Central memory CD8-positive, alpha-beta T cell (primary cell): ENCODE results near the gene EN2.

Source experiments
- ATAC-seq: fragments of 150-1000 bp; cut with Tn5 transposase; replicated peaks from 2 replicates; pipeline ENCODE4 v1.10.0; 2022; ENCODE audit warnings: mild to moderate bottlenecking, moderate FRiP score, moderate number of reproducible peaks; ENCODE audit not compliant: poor library complexity, severe bottlenecking; ENCODE audit errors: extremely low read depth
- DNase-seq, 2 donors: peaks; one replicate each; pipeline ENCODE4 v3.0.0; 2021; ENCODE audit warnings: low spot score in 2 of 2
- H3K27ac Mint-ChIP-seq: one replicate; pipeline ENCODE4 v1.8.0; 2022; ENCODE audit warnings: low read depth, mild to moderate bottlenecking, moderate library complexity, mixed read lengths
- H3K27me3 Mint-ChIP-seq: one replicate; pipeline ENCODE4 v1.8.0; 2022; ENCODE audit warnings: mixed read lengths
- H3K36me3 Mint-ChIP-seq: one replicate; pipeline ENCODE4 v1.8.0; 2022; ENCODE audit warnings: mild to moderate bottlenecking, moderate library complexity, mixed read lengths; ENCODE audit not compliant: insufficient read depth
- H3K4me1 Mint-ChIP-seq: one replicate; pipeline ENCODE4 v1.8.0; 2022; ENCODE audit warnings: mixed read lengths
- H3K4me3 Mint-ChIP-seq: one replicate; pipeline ENCODE4 v1.8.0; 2022; ENCODE audit warnings: mild to moderate bottlenecking, moderate library complexity, mixed read lengths
- H3K9me3 Mint-ChIP-seq: one replicate; pipeline ENCODE4 v1.8.0; 2022; ENCODE audit warnings: mixed read lengths

Gene EN2

DNA sequence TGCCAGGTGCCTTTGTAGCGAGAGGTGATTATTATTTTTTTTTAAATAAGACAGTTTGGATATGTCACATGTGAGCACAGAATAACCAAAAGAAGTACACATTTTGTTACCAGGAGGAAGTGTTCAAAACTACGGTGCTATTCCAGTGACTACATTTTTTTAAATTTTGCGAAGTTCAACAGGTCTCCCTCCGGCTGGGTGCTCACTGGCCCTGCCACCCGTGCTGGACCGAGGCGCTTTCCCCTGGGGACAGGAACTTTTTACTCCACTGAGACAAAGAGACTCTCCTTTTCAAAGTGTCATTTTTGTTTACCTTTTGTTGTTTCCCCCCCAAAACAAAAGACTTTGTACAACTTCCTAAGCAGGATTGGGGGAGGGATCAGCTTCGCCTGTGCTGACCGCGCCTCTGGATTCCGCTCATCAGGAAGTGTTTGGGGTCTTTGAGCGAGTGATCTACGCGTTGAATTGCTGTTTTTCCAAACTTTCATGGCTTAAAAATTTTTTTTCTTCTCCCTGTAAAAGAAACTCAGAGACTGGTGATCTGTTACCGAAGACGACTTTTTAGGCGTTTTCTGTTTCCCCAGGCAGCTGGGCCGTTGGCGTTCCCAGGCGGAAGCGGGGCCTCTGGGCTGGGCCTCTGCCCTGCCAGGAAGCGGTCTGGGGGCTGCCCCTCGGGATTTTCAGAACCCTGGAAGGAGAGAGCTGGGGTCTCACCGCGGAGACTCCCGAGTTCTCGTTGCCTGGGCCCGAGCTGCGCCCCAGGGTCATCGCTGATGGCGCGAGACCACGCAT is 7.2 kb downstream of the EN2 start:
- Mint-ChIP-seq H3K27ac (no peak overlapping the region), H3K36me3 (no peaks in the 10 kb centered on the region), H3K9me3 (no peaks in the 10 kb centered on the region), H3K4me3 (no peak overlapping the region), H3K4me1 (no peaks in the 10 kb centered on the region), H3K27me3 (peaks cover 98% of the 10 kb centered on the region)
- DNase-seq (no peak), ATAC-seq (no peak)

DNA sequence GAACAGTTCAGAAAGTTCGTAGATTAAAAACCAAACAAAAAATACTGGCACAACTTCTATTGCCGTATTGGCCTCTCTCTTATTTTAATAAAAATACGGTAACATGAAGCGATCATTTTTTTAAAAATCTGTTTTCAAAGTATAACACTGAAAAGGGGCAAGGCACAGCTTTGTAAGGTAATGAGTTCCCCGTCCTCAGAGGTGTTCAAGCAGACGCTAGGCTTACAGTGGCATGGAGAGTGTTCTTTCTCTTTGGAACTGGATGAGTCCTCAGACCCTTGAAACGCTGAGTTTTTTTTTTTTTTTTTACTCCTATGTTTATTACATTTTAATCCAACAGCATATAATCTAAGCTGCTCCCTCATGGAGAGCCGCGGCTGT is 7.8 kb downstream of the EN2 start:
- Mint-ChIP-seq H3K27ac (no peak overlapping the region), H3K4me3 (no peak overlapping the region), H3K4me1 (no peaks in the 10 kb centered on the region), H3K36me3 (no peaks in the 10 kb centered on the region), H3K27me3 (peaks cover 99% of the 10 kb centered on the region), H3K9me3 (no peaks in the 10 kb centered on the region)
- DNase-seq (no peak), ATAC-seq (no peak)

DNA sequence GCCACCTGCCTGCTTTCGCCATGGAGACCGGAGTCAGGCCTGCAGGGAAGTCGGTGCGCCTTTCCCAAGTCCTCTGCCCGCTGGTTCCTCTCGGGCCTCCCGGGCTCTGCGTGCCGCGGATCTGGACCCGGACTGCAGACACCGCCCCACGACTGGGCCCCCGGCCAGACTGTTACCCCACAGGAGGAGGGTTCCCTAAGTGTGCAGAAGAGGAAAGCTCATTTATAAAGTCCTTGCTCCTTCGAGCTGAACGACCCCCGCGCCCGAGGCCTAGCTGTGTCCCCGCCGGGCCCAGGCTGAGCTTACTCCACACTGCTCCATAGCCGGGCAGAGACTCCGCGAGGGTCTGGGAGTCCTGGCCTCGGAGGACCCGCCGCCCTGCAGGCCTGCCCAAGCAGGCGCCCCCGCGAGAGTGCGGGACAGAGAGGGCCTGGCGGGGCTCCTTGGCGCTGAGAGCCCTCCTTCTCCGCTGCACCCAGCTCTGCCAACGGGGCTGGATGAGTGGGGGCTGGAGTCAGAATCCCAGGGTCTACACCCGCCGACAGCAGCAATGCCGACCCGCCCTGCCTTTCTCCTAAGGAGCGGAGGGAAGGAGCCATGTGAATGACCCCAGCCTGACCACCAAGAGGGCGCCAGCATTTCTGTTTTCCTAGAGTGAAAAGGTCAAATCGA is 8.3 kb downstream of the EN2 start:
- Mint-ChIP-seq H3K27me3 (peaks cover 99% of the 10 kb centered on the region), H3K9me3 (no peaks in the 10 kb centered on the region), H3K27ac (no peak overlapping the region), H3K4me3 (no peak overlapping the region), H3K4me1 (no peaks in the 10 kb centered on the region), H3K36me3 (no peaks in the 10 kb centered on the region)
- no peak for ATAC-seq
- DNase-seq, result no peak

DNA sequence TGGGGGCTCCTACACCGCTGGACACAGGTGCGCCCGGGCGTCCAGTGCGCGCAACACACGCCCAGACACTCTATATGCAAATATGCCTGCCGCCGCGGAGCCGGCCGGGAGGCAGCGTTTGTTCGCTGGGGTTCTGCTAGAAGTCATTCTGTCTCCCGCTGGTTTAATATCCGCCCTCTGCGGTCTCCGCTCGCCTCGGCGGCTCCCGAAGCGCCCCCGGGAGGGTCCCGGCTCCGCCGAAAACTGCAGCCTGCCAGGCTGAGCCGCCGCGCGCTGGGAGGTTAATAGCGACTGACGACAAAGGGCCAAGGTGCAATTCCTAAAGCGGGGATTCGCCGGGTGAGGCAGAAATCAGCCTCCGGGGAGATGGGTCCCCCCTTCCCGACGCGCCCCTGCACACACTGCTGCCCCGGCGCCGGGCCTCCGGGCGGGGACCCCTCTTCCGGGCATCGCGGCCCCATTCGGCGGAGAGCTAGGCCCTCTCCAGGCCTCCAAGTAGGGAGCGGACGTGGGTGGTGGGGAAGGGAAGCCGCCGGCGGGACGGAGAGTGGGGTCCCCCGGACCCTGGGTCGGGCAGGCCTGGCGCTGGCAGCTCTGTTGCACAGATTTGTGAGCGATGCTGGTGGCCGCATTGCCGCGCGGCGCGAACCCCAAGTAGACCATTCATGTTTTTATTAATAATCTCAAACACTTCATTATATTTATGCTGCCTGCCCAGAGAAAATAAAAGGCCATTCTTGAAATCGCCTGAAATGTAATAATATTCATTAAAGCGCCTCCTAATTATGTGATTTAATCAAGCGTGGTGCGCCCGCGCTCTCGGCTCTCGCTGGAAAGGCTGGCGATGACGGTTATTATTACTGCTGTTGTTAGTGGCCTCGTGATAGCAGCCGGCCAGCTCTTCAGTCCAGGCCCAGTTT is 9.1 kb downstream of the EN2 start:
- H3K9me3 Mint-ChIP-seq, result no peaks in the 10 kb centered on the region
- H3K27me3 Mint-ChIP-seq, result peaks cover 99% of the 10 kb centered on the region
- H3K4me3 Mint-ChIP-seq, result no peak overlapping the region
- no peak overlapping the region for H3K27ac Mint-ChIP-seq
- ATAC-seq (no peak), DNase-seq (no peak)
- no peaks in the 10 kb centered on the region for H3K4me1 Mint-ChIP-seq
- no peaks in the 10 kb centered on the region for H3K36me3 Mint-ChIP-seq

DNA sequence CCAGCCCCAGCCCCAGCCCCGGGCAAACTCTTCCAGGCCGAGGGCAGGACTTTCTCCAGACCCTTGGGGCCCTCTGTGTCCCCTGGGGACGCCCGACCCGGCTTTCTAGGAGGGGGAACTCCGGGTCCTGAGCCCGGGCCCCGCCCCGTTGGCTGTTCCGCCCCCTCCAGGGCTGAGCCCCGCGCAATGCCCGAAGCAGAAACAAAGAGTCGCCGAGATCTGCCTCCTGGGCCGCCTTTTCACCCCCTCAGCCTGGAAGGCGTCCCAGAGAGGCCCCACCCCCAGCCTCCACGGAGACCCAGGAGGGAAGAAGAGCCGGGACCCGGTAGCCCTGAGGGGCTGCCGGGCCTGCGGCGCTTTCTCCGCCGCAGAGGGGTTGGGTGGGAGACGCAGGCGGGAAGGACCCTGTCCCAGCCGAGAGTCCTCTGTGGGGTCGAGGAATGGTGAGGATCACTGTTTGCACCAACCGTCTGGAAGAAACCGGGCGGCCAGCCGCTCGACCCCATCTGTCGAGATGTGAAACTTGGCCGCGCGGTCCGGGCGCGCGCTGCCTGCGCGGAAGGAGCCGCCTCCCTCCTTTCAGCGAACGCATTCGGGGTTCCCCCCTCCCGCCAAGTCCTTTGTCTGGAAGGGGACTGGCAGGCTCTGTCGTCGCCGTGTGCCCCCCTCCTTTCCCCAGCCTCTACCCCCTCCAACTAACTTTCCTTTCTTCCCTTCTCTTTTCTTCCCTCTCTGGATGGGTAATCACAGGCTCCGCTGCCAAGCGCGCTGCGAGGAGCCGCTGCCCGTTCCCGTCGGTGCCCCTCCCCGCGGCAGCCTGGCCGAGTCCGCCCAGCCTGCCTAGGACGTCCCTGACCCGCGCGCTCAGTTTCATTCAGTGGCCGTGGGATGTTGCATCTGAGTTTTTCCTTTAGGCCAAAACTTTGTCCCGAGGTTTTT is 10.2 kb downstream of the EN2 start:
- Mint-ChIP-seq H3K27me3 (peaks cover 99% of the 10 kb centered on the region), H3K36me3 (peaks cover 3% of the 10 kb centered on the region), H3K4me1 (no peaks in the 10 kb centered on the region), H3K27ac (no peak overlapping the region), H3K9me3 (no peaks in the 10 kb centered on the region), H3K4me3 (no peak overlapping the region)
- no peak for DNase-seq
- ATAC-seq, result no peak

DNA sequence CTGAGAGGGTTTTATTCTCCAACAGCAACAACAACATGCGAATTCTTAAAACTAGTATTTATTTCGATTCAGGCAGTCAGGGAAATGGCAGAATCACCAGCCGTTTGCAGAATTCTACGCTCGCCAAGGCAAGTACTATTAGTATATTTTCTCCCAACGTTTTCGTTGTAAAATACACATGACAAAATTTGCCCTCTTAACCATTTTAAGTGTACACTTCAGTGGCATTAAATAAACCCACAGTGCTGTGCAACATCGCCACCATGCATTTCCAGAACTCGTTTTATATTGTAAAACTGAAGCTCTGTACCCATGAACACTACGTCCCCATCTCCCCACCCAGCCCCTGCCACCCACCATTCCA is 10.8 kb downstream of the EN2 start:
- Mint-ChIP-seq H3K4me3 (no peak overlapping the region), H3K27ac (no peak overlapping the region), H3K9me3 (no peaks in the 10 kb centered on the region), H3K4me1 (no peaks in the 10 kb centered on the region), H3K36me3 (peaks cover 3% of the 10 kb centered on the region), H3K27me3 (peaks cover 99% of the 10 kb centered on the region)
- ATAC-seq (no peak), DNase-seq (no peak)

DNA sequence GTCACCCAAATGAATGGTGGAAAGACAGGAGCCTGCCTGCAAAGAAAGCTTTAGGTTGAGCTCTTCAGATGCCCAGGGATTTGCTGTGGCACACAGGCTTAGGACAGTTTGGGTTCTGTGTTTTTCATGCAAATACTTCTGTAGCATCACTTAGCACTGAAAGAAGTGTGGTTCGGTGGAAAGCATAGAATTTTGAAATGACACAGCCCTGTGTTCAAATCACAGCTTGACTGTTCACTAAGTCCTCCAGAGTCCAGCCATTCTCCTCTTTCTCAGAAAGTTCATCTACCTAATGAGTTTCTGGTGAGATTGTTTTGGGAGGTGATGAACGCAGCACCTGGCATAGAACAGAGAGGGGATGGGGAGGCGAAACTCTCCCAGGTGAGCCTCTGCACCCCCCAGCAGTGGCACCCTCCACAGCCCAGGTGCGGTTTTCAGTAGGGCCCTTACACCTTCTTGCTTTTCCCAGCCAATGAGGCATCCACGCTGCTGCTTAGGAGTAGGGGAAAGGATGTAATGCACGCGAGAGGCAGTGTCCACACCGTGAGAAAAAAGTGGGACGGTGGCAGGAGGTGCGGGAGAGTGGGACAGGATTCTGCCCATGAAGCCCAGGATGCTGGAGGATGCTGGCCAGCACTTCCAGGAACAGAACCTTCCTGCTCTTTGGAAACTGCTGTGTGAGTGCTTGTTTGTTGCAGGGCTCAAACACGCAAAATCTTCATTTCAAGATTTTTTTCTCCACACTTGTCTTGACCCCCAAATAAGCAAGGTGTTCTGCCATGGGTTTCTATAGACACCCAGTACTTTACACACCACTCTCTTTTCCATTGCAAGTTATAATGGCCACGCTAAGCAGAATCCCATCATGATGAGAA is 11.6 kb downstream of the EN2 start:
- Mint-ChIP-seq H3K4me3 (no peak overlapping the region), H3K27ac (no peak overlapping the region), H3K9me3 (no peaks in the 10 kb centered on the region), H3K27me3 (peaks cover 99% of the 10 kb centered on the region), H3K36me3 (peaks cover 3% of the 10 kb centered on the region), H3K4me1 (no peaks in the 10 kb centered on the region)
- no peak for ATAC-seq
- DNase-seq, result no peak

DNA sequence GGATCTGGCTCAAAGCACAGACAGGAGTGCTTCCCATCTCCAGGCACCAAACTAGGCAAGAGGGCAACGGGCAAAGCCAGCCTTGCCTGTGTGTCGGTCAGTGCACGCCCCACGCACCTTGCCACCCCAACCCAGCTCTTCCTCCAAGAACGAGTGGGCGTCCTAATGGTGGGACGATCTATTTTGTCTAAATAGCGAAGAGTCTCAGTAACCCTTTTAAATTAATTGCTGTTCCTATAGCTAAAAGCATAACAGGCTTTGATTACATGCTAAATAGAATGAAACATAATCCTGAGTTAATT is 12.2 kb downstream of the EN2 start:
- ATAC-seq, result no peak
- no peak for DNase-seq
- Mint-ChIP-seq H3K36me3 (peaks cover 3% of the 10 kb centered on the region), H3K27ac (no peak overlapping the region), H3K9me3 (no peaks in the 10 kb centered on the region), H3K27me3 (peaks cover 99% of the 10 kb centered on the region), H3K4me3 (no peak overlapping the region), H3K4me1 (no peaks in the 10 kb centered on the region)

DNA sequence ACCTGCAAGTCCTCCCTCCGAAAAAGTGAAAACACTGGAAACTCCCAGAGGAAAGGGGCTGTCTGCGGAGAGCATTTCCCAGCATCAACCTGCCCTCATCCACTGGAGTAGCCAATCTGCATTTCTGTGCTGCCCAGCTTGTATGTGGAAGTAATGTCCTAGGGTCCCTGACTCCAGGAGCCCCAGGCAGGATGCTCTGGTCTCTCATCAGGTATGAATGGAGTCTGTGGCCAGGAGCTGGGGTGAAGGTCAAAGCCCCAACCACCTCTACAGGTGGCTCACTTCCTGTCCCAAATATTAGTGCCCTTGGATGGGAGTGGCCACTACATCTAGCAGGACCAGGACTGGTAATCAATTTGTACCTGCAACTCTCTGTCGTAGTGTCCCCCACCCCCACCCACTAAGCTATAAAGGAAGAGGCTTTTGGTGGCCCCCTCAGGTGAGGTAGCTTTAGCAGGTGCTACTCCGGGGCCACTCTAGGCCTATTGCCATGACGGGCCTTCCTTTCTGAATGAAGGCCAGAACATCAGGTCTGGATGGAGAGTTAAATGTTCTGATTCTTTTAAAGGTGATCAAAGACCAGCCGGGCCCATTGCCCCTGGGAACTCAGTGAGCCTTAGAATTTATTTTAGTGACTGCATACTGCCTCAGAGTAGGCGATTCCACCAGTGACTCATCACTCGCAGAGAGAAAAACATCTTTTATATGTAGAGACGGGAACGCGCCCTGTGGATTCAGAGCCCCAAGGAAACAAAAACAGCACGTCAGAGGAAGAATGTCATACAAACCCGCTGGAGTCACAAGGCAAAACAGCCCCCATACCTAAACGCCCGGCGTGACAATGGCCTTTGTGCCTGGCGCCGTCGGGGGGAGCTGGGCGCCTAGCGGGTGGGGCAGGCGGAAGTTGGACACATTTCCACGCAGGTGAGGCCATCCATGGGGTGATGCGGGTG is 13.0 kb downstream of the EN2 start:
- DNase-seq (no peak), ATAC-seq (no peak)
- H3K36me3 Mint-ChIP-seq, result peaks cover 3% of the 10 kb centered on the region
- H3K4me1 Mint-ChIP-seq, result no peaks in the 10 kb centered on the region
- no peak overlapping the region for H3K4me3 Mint-ChIP-seq
- no peak overlapping the region for H3K27ac Mint-ChIP-seq
- H3K27me3 Mint-ChIP-seq, result peaks cover 99% of the 10 kb centered on the region
- no peaks in the 10 kb centered on the region for H3K9me3 Mint-ChIP-seq

DNA sequence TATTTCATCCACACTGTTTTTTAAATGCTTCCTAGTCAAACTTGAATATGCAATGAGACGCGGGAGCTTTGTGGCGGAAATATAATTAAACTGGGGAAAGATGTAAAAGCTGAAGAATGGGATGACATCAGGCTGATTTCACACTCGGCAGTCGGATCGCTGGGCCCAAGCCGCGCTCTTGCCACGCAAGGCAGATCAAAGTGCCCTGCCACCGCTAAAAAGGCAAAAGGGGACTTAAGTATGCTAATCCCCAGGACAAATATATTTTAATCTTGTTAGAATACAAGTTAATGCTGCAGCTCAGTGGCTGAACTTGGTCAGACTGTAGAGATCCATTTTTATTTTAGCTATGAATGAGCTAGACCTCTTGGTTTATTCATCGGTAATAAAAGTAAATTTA is 13.8 kb downstream of the EN2 start:
- H3K36me3 Mint-ChIP-seq, result peaks cover 3% of the 10 kb centered on the region
- H3K27me3 Mint-ChIP-seq, result peaks cover 99% of the 10 kb centered on the region
- DNase-seq, result no peak
- no peak overlapping the region for H3K27ac Mint-ChIP-seq
- H3K9me3 Mint-ChIP-seq, result no peaks in the 10 kb centered on the region
- no peak for ATAC-seq
- H3K4me1 Mint-ChIP-seq, result no peaks in the 10 kb centered on the region
- no peak overlapping the region for H3K4me3 Mint-ChIP-seq

DNA sequence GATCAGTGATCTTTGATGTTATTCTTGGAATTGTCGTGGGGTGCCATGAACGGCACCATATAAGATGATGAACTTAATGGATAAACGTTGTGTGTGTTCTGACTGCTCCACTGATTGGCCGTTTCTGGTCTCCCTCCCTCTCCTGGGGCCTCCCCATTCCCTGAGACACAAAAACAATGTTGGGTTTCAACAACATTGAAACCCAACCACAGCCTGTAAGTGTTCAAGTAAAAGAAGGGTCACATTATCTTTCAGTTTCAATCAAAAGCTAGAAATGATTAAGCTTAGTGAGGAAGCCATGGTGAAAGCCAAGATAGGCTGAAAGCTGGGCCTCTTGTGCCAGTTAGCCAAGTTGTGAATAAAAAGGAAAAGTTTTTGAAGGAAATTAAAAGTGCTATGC is 19.5 kb downstream of the EN2 start:
- DNase-seq (no peak), ATAC-seq (no peak)
- Mint-ChIP-seq H3K36me3 (peaks cover under 1% of the 10 kb centered on the region), H3K27me3 (peaks cover 80% of the 10 kb centered on the region), H3K4me3 (no peak overlapping the region), H3K4me1 (no peaks in the 10 kb centered on the region), H3K27ac (no peak overlapping the region), H3K9me3 (peaks cover 8% of the 10 kb centered on the region)
